MCF 10A (cell line): ENCODE data around the gene BLM. TPM values are rescaled to one million over a fixed set of nuclear protein-coding genes. Genes with fewer than 3 reads are reported as not detected.

Experiments used
- BruUV-seq: library from RNA; stranded (reverse); fragments of 400-500 nt; replicated peaks from 2 replicates; lab custom pipeline; 2021; lab: Mats Ljungman, UMichigan
- CTCF ChIA-PET: fragments of 300-600 bp; sonication (Branson Sonifier 250); formaldehyde crosslinking; extraction: SDS; loops from one replicate; lab custom pipeline; 2021; ENCODE audit warnings: antibody characterized with exemption, inconsistent platforms; lab: Yijun Ruan, JAX
- POLR2A ChIA-PET: fragments of 300-600, 350-650 bp; sonication (Branson Sonifier 250); formaldehyde crosslinking; extraction: SDS; loops from one replicate; lab custom pipeline; 2020; ENCODE audit warnings: antibody characterized with exemption, inconsistent platforms; lab: Yijun Ruan, JAX
- DNase-seq: peaks from one replicate; pipeline ENCODE4 v3.0.0-alpha.2; 2018; ENCODE audit not compliant: unreplicated experiment
- H3K27ac Mint-ChIP-seq: one replicate; pipeline ENCODE4 v1.8.0; 2022; ENCODE audit warnings: mild to moderate bottlenecking, low read depth, mixed read lengths; ENCODE audit not compliant: unreplicated experiment
- H3K27me3 Mint-ChIP-seq: one replicate; pipeline ENCODE4 v1.8.0; 2022; ENCODE audit warnings: mixed read lengths; ENCODE audit not compliant: insufficient read depth, unreplicated experiment
- H3K36me3 Mint-ChIP-seq: one replicate; pipeline ENCODE4 v1.8.0; 2022; ENCODE audit warnings: mild to moderate bottlenecking, moderate library complexity, mixed read lengths; ENCODE audit not compliant: insufficient read depth, unreplicated experiment
- H3K4me1 Mint-ChIP-seq: one replicate; pipeline ENCODE4 v1.8.0; 2022; ENCODE audit warnings: mixed read lengths; ENCODE audit not compliant: insufficient read depth, unreplicated experiment
- H3K4me3 Mint-ChIP-seq: one replicate; pipeline ENCODE4 v1.8.0; 2022; ENCODE audit warnings: mild to moderate bottlenecking, moderate library complexity, mixed read lengths; ENCODE audit not compliant: unreplicated experiment
- H3K9me3 Mint-ChIP-seq: one replicate; pipeline ENCODE4 v1.8.0; 2022; ENCODE audit warnings: mixed read lengths; ENCODE audit not compliant: unreplicated experiment
- CTCF ChIP-seq: fragments of 200-600 bp; IDR thresholded peaks from one replicate; pipeline ENCODE4 v1.8.0; 2022; ENCODE audit warnings: antibody characterized with exemption, mild to moderate bottlenecking; ENCODE audit not compliant: unreplicated experiment
- intact Hi-C: fragments of 100-400 bp; cut with micrococcal nuclease; formaldehyde crosslinking; loops from 2 replicates; pipeline ENCODE4 v1.14.1; 2022
- total RNA-seq: library from RNA; stranded (reverse); gene quantifications from 2 replicates; pipeline ENCODE4 v1.2.3, GENCODE V29; 2022

The BLM gene
- total RNA-seq, 1 experiment from 2014 or later, result 5.2 TPM

DNA sequence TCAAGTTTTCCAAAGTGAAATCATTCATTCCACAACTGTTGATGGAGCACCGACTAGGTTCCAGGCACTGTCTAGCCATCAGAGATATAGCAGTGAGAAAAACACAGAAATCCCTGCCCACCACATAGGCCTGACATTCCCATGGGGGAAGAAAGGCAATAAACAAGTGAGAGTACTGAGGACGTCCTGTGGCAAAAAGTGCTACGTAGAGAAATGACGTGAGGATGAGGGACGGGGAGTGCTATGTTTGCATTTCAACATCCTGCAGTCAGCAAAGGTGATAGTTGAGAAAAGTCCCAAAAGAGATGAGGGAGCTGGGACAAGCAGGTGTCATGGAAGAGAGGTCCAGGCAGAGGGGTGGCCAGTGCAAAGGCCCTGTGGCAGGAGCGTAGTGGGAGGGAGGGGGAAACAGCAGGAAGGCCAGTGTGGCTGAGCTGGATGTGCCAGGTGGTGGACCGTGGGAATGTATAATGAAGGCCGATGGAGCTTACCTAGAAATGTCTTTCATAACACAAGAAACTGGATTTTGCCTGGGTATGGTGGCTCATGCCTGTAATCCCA, 140.8 kb downstream of the BLM start:
- intact Hi-C loops, result no loop called here
- Mint-ChIP-seq H3K9me3 (no peaks in the 10 kb centered on the region), H3K36me3 (no peaks in the 10 kb centered on the region), H3K27ac (no peak overlapping the region), H3K4me1 (peaks cover 6% of the 10 kb centered on the region), H3K4me3 (no peak overlapping the region), H3K27me3 (no peaks in the 10 kb centered on the region)
- BruUV-seq, result no TSS peak
- ChIA-PET CTCF (interaction anchor here (1.0 kb wide), 1 partner anchor 158 kb away, joined by 3 read pairs; no protein-coding TSS in a partner anchor), POLR2A (interaction anchor here (1.0 kb wide), 1 partner anchor 12 kb away, joined by 3 read pairs; no protein-coding TSS in a partner anchor)
- no peak for DNase-seq
- no peak for TF ChIP-seq CTCF

- peaks cover 14% of the 10 kb centered on the region for H3K4me1 Mint-ChIP-seq
- H3K27ac Mint-ChIP-seq, result no peak overlapping the region
- ChIA-PET POLR2A (interaction anchor here (0.6 to 0.9 kb wide), 3 partner anchors 139 to 1266 kb away, joined by 3 to 4 read pairs (median 3); no protein-coding TSS in a partner anchor), CTCF (interaction anchor here (0.6 kb wide), 1 partner anchor 111 kb away, joined by 3 read pairs; no protein-coding TSS in a partner anchor)
- H3K4me3 Mint-ChIP-seq, result no peak overlapping the region
- intact Hi-C loops, result no loop called here
- no peaks in the 10 kb centered on the region for H3K36me3 Mint-ChIP-seq
- no peak for DNase-seq
- H3K9me3 Mint-ChIP-seq, result no peaks in the 10 kb centered on the region
- BruUV-seq, result no TSS peak
- no peaks in the 10 kb centered on the region for H3K27me3 Mint-ChIP-seq
- no peak for TF ChIP-seq CTCF
Measured at GRCh38 chr15:90859234-90860131, 142.3 kb downstream of the BLM start.

DNA sequence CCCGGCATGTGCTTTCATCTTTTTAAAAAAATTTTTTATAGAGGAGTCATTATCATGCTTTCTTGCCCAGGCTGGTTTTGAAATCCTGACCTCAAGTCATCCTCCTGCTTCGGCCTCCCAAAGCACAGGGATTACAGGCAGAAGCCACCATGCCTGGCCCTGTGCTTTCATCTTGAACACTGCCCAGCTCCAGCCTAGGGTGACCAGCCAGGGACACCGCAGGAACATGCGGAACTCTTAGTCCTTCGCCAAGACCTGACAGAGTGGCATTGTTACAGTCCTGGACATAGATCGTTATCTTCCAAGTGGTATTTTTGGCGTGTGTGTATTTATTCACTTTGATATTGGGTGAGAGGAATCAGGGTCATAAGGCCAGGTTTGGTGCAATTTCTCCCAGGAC, 143.3 kb downstream of the BLM start:
- DNase-seq, result no peak
- ChIA-PET POLR2A (no interaction called here), CTCF (no interaction called here)
- TF ChIP-seq CTCF, result no peak
- Mint-ChIP-seq H3K9me3 (no peaks in the 10 kb centered on the region), H3K27ac (no peak overlapping the region), H3K27me3 (no peaks in the 10 kb centered on the region), H3K4me1 (peaks cover 12% of the 10 kb centered on the region), H3K4me3 (no peak overlapping the region), H3K36me3 (no peaks in the 10 kb centered on the region)
- BruUV-seq, result no TSS peak
- intact Hi-C loops, result no loop called here

DNA sequence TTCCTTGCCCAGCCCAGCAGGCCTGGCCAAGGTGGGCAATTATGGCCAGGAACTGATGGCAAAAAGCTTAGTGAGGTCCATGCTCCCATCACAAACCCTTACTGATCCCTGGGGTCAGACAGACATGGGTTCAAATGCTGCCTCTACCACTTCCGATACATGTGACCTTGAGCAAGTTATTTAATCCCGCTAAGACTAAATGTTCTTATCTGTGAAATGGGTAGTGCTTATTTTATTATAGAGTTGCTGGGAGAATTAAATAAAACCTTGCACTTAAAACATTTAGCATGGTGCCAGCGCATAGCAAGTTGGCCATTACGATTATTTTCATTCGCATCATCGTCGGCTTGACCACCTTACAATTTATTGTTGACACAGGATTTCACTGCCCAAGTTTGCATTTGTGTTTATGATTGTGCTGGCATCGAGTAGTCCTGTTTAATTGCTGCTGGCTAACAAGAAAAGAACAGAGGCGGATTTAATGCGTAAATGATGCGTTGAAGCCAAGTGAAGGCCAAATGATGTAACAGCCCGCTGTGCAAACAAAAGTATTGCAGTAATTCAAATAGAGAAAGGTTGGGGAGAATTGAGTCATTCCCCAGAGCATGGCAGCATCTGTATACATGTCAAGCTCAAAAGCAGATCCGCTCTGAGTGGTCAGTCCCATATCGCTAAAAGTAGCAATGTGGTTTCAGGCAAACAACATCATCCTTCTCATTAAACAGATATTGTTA, 144.0 kb downstream of the BLM start:
- BruUV-seq, result no TSS peak
- DNase-seq, result peak; percentile 86
- no peaks in the 10 kb centered on the region for H3K27me3 Mint-ChIP-seq
- CTCF ChIA-PET, result no interaction called here
- H3K9me3 Mint-ChIP-seq, result no peaks in the 10 kb centered on the region
- POLR2A ChIA-PET, result no interaction called here
- H3K4me1 Mint-ChIP-seq, result peaks cover 18% of the 10 kb centered on the region
- TF ChIP-seq CTCF, result no peak
- H3K4me3 Mint-ChIP-seq, result no peak overlapping the region
- intact Hi-C loops, result no loop called here
- H3K36me3 Mint-ChIP-seq, result peaks cover 6% of the 10 kb centered on the region
- no peak overlapping the region for H3K27ac Mint-ChIP-seq
